PFSK-1 (cell line): Measurements from ENCODE around the gene TRPV3.

Experiments
- FOXP2 ChIP-seq: optimal IDR thresholded peaks from 2 replicates; pipeline ENCODE3; 2011; ENCODE audit warnings: borderline replicate concordance, control low read depth, inconsistent platforms; ENCODE audit not compliant: insufficient read depth; ENCODE audit errors: extremely low read length, extremely low read depth
- TAF1 ChIP-seq: IDR thresholded peaks from 2 replicates; pipeline ENCODE4 v1.6.1; 2012; ENCODE audit warnings: low read length, control low read depth, borderline replicate concordance; ENCODE audit not compliant: insufficient read depth

DNA sequence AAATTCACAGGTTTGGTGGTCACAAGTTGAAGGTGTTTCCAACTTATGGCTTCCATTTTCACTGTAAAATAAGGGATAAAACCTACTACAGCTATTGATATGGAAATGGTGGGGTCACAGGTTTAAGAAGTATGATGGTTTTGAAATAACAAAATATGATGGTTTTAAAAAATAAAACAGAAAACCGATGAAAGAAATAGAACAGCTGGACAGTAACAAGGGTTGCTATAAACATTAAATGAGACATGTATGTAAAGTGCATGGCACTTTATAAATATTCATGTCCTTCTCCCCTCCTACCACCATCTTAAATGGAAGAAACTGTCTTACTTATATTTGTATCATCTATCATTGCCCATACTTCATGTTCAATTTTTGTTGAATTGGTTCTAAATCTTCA lies 50.5 kb downstream of the TRPV3 start:
- no peak for TF ChIP-seq FOXP2
- no peak for TF ChIP-seq TAF1
